Loucy (cell line): ENCODE data around the gene NECTIN1.

Experiments used
- H2AFZ ChIP-seq: fragments of 200-600 bp; sonication (generic); 2 replicates; pipeline ENCODE4 v1.6.0; 2016; ENCODE audit warnings: antibody characterized with exemption, mild to moderate bottlenecking, low read length, moderate library complexity
- H3F3A ChIP-seq: fragments of 200-600 bp; 2 replicates; pipeline ENCODE4 v1.6.0; 2016; ENCODE audit warnings: antibody characterized with exemption, low read depth, mild to moderate bottlenecking
- H3K27me3 ChIP-seq: fragments of 200-600 bp; sonication (generic); 2 replicates; pipeline ENCODE4 v1.6.1; 2014; ENCODE audit warnings: low read length, mild to moderate bottlenecking; ENCODE audit not compliant: insufficient read depth, poor library complexity, severe bottlenecking
- H3K36me3 ChIP-seq: fragments of 200-600 bp; sonication (generic); 2 replicates; pipeline ENCODE4 v1.6.1; 2016; ENCODE audit warnings: low read length; ENCODE audit not compliant: insufficient read depth
- H3K4me1 ChIP-seq: fragments of 200-600 bp; sonication (generic); 2 replicates; pipeline ENCODE4 v1.5.1; 2014; ENCODE audit warnings: low read length, mild to moderate bottlenecking; ENCODE audit not compliant: insufficient read depth, poor library complexity, severe bottlenecking
- H3K4me2 ChIP-seq: fragments of 200-600 bp; sonication (generic); 2 replicates; pipeline ENCODE4 v1.6.0; 2014; ENCODE audit warnings: antibody characterized with exemption, low read length, low read depth, mild to moderate bottlenecking; ENCODE audit not compliant: poor library complexity, severe bottlenecking
- H3K4me3 ChIP-seq: fragments of 200-600 bp; sonication (generic); 2 replicates; pipeline ENCODE4 v1.5.1; 2014; ENCODE audit warnings: low read length, mild to moderate bottlenecking, mixed read lengths; ENCODE audit not compliant: poor library complexity, severe bottlenecking
- H3K79me2 ChIP-seq: fragments of 200-600 bp; sonication (generic); 2 replicates; pipeline ENCODE4 v1.6.1; 2014; ENCODE audit warnings: low read length; ENCODE audit not compliant: insufficient read depth
- H3K9ac ChIP-seq: fragments of 200-600 bp; sonication (generic); 2 replicates; pipeline ENCODE4 v1.6.0; 2014; ENCODE audit warnings: mild to moderate bottlenecking, low read depth, low read length, moderate library complexity; ENCODE audit not compliant: poor library complexity, severe bottlenecking
- H3K9me2 ChIP-seq: fragments of 200-600 bp; sonication (generic); replicated peaks from 2 replicates; pipeline ENCODE4 v1.6.1; 2016; ENCODE audit warnings: low read depth, low read length, mixed read lengths
- H3K9me3 ChIP-seq: fragments of 200-600 bp; sonication (generic); 2 replicates; pipeline ENCODE4 v1.6.1; 2014; ENCODE audit warnings: mild to moderate bottlenecking, antibody characterized with exemption, low read length, low read depth; ENCODE audit not compliant: insufficient read depth
- H4K20me1 ChIP-seq: fragments of 200-600 bp; sonication (generic); 2 replicates; pipeline ENCODE4 v1.6.0; 2014; ENCODE audit warnings: antibody characterized with exemption, low read length, mild to moderate bottlenecking; ENCODE audit not compliant: insufficient read depth, poor library complexity, severe bottlenecking
- EZH2phosphoT487 ChIP-seq: fragments of 200-600 bp; IDR thresholded peaks from 2 replicates; pipeline ENCODE4 v1.6.1; 2018; ENCODE audit warnings: antibody characterized with exemption, mild to moderate bottlenecking, moderate library complexity, borderline replicate concordance
- TF ChIP-seq, protein P1 (sequence below): fragments of 200-600 bp; sonication (generic); conservative IDR thresholded peaks from 2 replicates; pipeline ENCODE4 v1.5.1; 2014; ENCODE audit warnings: mild to moderate bottlenecking, antibody characterized with exemption, low read length

NECTIN1 gene

DNA sequence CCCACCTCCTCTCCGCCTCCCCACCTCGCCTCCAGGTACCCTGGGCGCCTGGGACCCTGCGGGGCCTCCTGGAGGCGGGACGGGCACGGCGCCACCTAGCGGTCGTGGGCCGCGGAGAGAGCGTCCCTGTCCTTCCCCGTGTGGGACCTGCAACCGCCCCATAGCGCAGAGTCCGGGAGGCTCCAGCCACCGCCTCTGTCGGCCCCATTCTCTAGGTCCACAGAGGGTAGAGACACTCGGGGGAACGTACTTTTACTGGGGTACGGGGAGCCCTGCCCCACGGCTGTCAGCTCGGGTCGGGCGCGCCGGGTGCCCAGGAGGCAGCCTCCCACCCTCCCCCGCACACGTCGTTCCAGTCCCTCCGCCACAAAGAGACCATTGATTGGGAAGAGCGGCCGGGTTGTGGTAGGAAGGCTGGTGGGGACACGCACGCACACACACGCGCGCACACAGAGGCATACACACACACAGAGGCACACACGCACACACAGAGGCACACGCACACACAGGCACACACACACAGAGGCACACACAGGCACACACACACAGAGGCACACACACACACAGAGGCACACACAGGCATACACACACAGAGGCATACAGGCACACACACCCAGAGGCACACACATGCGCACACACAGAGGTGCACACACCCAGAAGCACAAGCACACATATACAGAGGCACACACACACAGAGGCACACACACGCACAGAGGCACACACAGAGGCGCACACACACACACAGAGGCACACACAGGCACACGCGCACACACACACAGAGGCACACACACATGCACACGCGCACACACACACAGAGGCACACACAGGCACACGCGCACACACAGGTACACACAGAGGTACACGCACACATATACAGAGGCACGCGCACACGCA is 12.6 kb upstream of the NECTIN1 start:
- Histone ChIP-seq H3K9me3 (no peaks in the 10 kb centered on the region), H4K20me1 (no peaks in the 10 kb centered on the region), H2AFZ (no peak overlapping the region), H3F3A (no peaks in the 10 kb centered on the region), H3K4me1 (no peaks in the 10 kb centered on the region), H3K79me2 (no peaks in the 10 kb centered on the region), H3K4me2 (no peak overlapping the region), H3K4me3 (no peak overlapping the region), H3K27me3 (no peaks in the 10 kb centered on the region), H3K36me3 (no peaks in the 10 kb centered on the region), H3K9me2 (no peaks in the 10 kb centered on the region), H3K9ac (no peak overlapping the region)
- TF ChIP-seq, protein P1, sequence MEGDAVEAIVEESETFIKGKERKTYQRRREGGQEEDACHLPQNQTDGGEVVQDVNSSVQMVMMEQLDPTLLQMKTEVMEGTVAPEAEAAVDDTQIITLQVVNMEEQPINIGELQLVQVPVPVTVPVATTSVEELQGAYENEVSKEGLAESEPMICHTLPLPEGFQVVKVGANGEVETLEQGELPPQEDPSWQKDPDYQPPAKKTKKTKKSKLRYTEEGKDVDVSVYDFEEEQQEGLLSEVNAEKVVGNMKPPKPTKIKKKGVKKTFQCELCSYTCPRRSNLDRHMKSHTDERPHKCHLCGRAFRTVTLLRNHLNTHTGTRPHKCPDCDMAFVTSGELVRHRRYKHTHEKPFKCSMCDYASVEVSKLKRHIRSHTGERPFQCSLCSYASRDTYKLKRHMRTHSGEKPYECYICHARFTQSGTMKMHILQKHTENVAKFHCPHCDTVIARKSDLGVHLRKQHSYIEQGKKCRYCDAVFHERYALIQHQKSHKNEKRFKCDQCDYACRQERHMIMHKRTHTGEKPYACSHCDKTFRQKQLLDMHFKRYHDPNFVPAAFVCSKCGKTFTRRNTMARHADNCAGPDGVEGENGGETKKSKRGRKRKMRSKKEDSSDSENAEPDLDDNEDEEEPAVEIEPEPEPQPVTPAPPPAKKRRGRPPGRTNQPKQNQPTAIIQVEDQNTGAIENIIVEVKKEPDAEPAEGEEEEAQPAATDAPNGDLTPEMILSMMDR: peak; percentile 77
- TF ChIP-seq EZH2phosphoT487: no peak

DNA sequence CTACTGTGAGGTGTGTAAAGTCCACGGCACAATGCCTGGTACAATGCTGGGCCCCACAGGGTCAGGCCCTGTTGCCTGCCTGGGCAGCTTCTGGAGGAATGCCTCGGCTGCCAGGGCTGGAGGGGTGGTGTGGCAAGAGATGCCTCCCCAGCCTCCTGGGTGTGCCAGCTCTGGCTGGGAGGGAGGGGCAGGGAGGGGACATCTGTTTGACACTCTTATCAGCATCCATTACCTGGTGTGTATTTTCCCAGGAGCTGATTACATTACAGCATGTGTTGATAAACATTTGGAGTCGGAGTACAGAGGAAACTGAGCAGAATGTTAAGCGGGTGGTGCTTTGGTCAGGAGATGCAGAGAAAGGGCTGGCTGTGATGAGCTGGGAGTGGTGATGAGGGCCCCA is 11.0 kb upstream of the NECTIN1 start:
- no peak overlapping the region for H3K4me2 ChIP-seq
- no peaks in the 10 kb centered on the region for H4K20me1 ChIP-seq
- H3K4me3 ChIP-seq: no peak overlapping the region
- H3K27me3 ChIP-seq: no peaks in the 10 kb centered on the region
- no peaks in the 10 kb centered on the region for H3K4me1 ChIP-seq
- H3K9me2 ChIP-seq: no peaks in the 10 kb centered on the region
- H2AFZ ChIP-seq: no peak overlapping the region
- H3K36me3 ChIP-seq: no peaks in the 10 kb centered on the region
- no peaks in the 10 kb centered on the region for H3K79me2 ChIP-seq
- no peak overlapping the region for H3K9ac ChIP-seq
- H3F3A ChIP-seq: no peaks in the 10 kb centered on the region
- H3K9me3 ChIP-seq: no peaks in the 10 kb centered on the region
- TF ChIP-seq, protein P1: no peak
- no peak for TF ChIP-seq EZH2phosphoT487

DNA sequence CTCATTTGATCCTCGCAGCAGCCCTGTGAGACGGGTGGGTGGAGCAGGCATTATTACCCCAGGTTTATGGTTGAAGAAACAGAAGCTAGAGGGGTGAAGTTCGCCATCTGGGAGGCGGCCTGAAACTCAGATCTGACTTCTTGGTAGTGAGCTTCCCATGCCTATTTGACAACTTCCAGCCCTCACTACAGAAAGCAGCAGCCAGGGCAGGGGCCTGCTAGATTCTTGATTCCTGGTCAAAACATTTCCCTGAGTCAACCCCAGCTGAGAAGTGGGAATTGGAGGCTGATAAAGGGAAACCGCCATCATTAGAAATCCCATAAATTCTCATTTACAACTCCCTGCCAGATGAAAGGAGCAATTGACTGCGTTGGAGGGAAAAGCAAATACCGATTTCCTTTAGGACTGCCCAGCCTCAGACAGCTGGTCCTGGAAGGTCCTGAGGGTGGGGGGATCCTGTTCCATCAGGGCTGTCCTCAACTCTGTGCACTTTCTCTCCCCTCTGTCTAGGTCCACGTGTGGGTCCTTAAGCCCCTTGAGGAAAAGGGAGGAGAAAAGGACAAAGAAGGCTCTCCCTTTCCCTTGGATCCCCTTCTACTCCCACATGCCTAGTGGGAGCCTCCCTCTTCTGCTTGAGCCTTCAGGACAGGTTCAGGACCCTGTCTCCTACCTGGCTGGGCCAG is 10.2 kb upstream of the NECTIN1 start:
- Histone ChIP-seq H3K27me3 (no peaks in the 10 kb centered on the region), H3K4me2 (no peak overlapping the region), H3K9me2 (no peaks in the 10 kb centered on the region), H4K20me1 (no peaks in the 10 kb centered on the region), H3K9ac (no peak overlapping the region), H3K79me2 (no peaks in the 10 kb centered on the region), H3K4me1 (no peaks in the 10 kb centered on the region), H3K9me3 (no peaks in the 10 kb centered on the region), H2AFZ (no peak overlapping the region), H3F3A (no peaks in the 10 kb centered on the region), H3K36me3 (no peaks in the 10 kb centered on the region), H3K4me3 (no peak overlapping the region)
- TF ChIP-seq, protein P1: no peak
- no peak for TF ChIP-seq EZH2phosphoT487
